NCI-H446 treated with DMSO at 0.1 percent for 48 hours (cell line): ENCODE data around the gene MORN3.

Experiments
- DNase-seq: peaks from one replicate; lab custom pipeline; 2025; lab: John Stamatoyannopoulos, UW

MORN3 gene

DNA sequence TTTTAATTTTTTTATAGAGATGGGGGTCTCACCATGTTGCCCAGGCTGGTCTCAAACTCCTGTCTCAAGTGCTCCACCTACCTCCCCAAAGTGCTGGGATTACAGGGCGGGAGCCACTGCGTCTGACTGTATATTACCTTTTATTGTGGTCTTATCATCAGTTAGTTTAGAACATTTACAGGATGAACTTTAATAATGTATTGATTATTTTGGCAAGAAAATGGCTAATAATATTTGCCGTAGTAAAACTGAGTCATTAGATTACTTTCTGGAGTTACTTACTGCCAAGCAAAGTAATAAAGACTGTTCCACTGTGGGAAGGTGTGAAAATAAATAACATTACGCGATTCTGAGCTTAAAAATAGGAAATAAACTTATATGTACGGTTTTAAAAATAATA is 66.7 kb downstream of the MORN3 start:
- no peak for DNase-seq

GRCh38 chr12:121600702-121601336 is 68.6 kb downstream of the MORN3 start:
- DNase-seq: no peak
